ENCODE results near the gene SHISA5.
"Not testable (repeated sequence)": the region's sequence is repeated elsewhere in the genome, so short reads cannot be mapped to it uniquely, and the experiment has no call there.

The SHISA5 gene

GRCh38 chr3:48504051-48504946, at the start of gene SHISA5:
Gene SHISA5 (minus strand): TSS chr3:48504174. CDS start chr3:48504094, 80 bp downstream.
- DNase-seq = peak; percentile 65

GRCh38 chr3:48553361-48553760, 49.4 kb upstream of the SHISA5 start:
- DNase-seq = no peak

- DNase-seq = no peak
Measured at GRCh38 chr3:48552111-48552951, 48.4 kb upstream of the SHISA5 start.

- DNase-seq = not testable (repeated sequence)
Measured at GRCh38 chr3:48551651-48552050, 47.7 kb upstream of the SHISA5 start.

- DNase-seq = peak; percentile 86
Measured at GRCh38 chr3:48548729-48549705, 45.0 kb upstream of the SHISA5 start.

GRCh38 chr3:48548126-48548525, 44.2 kb upstream of the SHISA5 start:
- DNase-seq = no peak

- DNase-seq = no peak
Measured at GRCh38 chr3:48546203-48546829, 42.3 kb upstream of the SHISA5 start.

GRCh38 chr3:48544141-48544540, 40.2 kb upstream of the SHISA5 start:
- no peak for DNase-seq

- DNase-seq = no peak
Measured at GRCh38 chr3:48543271-48543866, 39.4 kb upstream of the SHISA5 start.

GRCh38 chr3:48538451-48538850, 34.5 kb upstream of the SHISA5 start:
- no peak for DNase-seq

GRCh38 chr3:48536785-48537184, 32.8 kb upstream of the SHISA5 start:
- no peak for DNase-seq

GRCh38 chr3:48536116-48536515, 32.1 kb upstream of the SHISA5 start:
- DNase-seq = no peak

- no peak for DNase-seq
Measured at GRCh38 chr3:48535578-48535977, 31.6 kb upstream of the SHISA5 start.

- no peak for DNase-seq
Measured at GRCh38 chr3:48532977-48533337, 29.0 kb upstream of the SHISA5 start.

GRCh38 chr3:48532271-48532976, 28.4 kb upstream of the SHISA5 start:
- DNase-seq = no peak

- DNase-seq = not testable (repeated sequence)
Measured at GRCh38 chr3:48530701-48531100, 26.7 kb upstream of the SHISA5 start.

GRCh38 chr3:48528754-48529153, 24.8 kb upstream of the SHISA5 start:
- DNase-seq = no peak

- no peak for DNase-seq
Measured at GRCh38 chr3:48528048-48528447, 24.1 kb upstream of the SHISA5 start.

GRCh38 chr3:48524970-48525369, 21.0 kb upstream of the SHISA5 start:
- DNase-seq = no peak

- DNase-seq = no peak
Measured at GRCh38 chr3:48521635-48522034, 17.7 kb upstream of the SHISA5 start.

- no peak for DNase-seq
Measured at GRCh38 chr3:48519277-48519643, 15.3 kb upstream of the SHISA5 start.

Measured in activated naive CD4-positive, alpha-beta T cell treated with Interleukin-2 at 50 U/mL for 16 hours (primary cell).